H1 (cell line): ENCODE data around the gene HOXA6. TPM values are rescaled to one million over a fixed set of nuclear protein-coding genes. Genes with fewer than 3 reads are reported as not detected.

Source experiments
- CTCF ChIA-PET: fragments of 300-600 bp; sonication (Branson Sonifier 250); formaldehyde crosslinking; loops from one replicate; lab custom pipeline; 2021; ENCODE audit not compliant: partially characterized antibody; lab: Charles Lee
- POLR2A ChIA-PET: fragments of 300-600 bp; sonication (Branson Sonifier 250); formaldehyde crosslinking; loops from one replicate; lab custom pipeline; 2021; ENCODE audit warnings: inconsistent platforms; ENCODE audit not compliant: partially characterized antibody; lab: Charles Lee
- DNase-seq, 2 experiments: peaks; one replicate each; pipeline versions ENCODE4 v3.0.0 to v3.0.0-alpha.2; 2010 to 2022; ENCODE audit warnings: low spot score in 2 of 2, low read depth in 1 of 2, mixed read lengths in 1 of 2
- FAIRE-seq: peaks from 2 replicates; lab custom pipeline; 2011; peaks lifted over from hg19 to GRCh38; lab: Jason Lieb, UNC
- H2AFZ ChIP-seq: 2 replicates; pipeline ENCODE4 v1.8.1; 2012; ENCODE audit warnings: low read length, inconsistent platforms
- H2AK5ac ChIP-seq: 2 replicates; pipeline ENCODE4 v1.6.1; 2013; ENCODE audit warnings: low read depth, low read length
- H2BK120ac ChIP-seq: replicated peaks from 2 replicates; pipeline ENCODE3; 2013; ENCODE audit warnings: low read depth, low read length, inconsistent platforms
- H2BK12ac ChIP-seq: 2 replicates; pipeline ENCODE4 v1.6.1; 2013; ENCODE audit warnings: low read depth, low read length
- H2BK15ac ChIP-seq: 2 replicates; pipeline ENCODE4 v1.6.1; 2013; ENCODE audit warnings: low read length
- H2BK20ac ChIP-seq: 2 replicates; pipeline ENCODE4 v1.6.1; 2013; ENCODE audit warnings: low read length
- H2BK5ac ChIP-seq: 2 replicates; pipeline ENCODE4 v1.6.1; 2013; ENCODE audit warnings: low read depth, low read length
- H3K14ac ChIP-seq: 2 replicates; pipeline ENCODE4 v1.6.1; 2013; ENCODE audit warnings: inconsistent platforms; ENCODE audit not compliant: insufficient read length
- H3K18ac ChIP-seq: 2 replicates; pipeline ENCODE4 v1.6.1; 2013; ENCODE audit warnings: low read length; ENCODE audit errors: extremely low read depth
- H3K23ac ChIP-seq: 2 replicates; pipeline ENCODE4 v1.6.1; 2013; ENCODE audit warnings: inconsistent platforms; ENCODE audit not compliant: insufficient read length
- H3K23me2 ChIP-seq: 2 replicates; pipeline ENCODE4 v1.6.1; 2013; ENCODE audit warnings: low read depth, low read length
- H3K27ac ChIP-seq: 2 replicates; pipeline ENCODE4 v1.6.1; 2011; ENCODE audit warnings: low read depth, low read length, inconsistent platforms
- H3K27me3 ChIP-seq, 4 experiments: replicated peaks in 1 of 4; 1 replicate in 1 of 4; 2 replicates in 3 of 4; pipeline versions ENCODE4 v1.6.1 to v1.8.1; 2011 to 2013; ENCODE audit warnings: low read length in 3 of 4, mild to moderate bottlenecking in 3 of 4, inconsistent platforms in 2 of 4, mixed read lengths in 2 of 4, moderate library complexity in 1 of 4; ENCODE audit not compliant: control insufficient read depth in 3 of 4, insufficient read depth in 3 of 4; ENCODE audit errors: extremely low read depth in 1 of 4
- H3K36me3 ChIP-seq, 4 experiments: 2 replicates each; pipeline versions ENCODE4 v1.6.1 to v1.8.1; 2011 to 2013; ENCODE audit warnings: mild to moderate bottlenecking in 4 of 4, low read length in 3 of 4, moderate library complexity in 2 of 4, control low read depth in 1 of 4, inconsistent platforms in 1 of 4; ENCODE audit not compliant: insufficient read depth in 4 of 4, control insufficient read depth in 2 of 4
- H3K4ac ChIP-seq: replicated peaks from 2 replicates; pipeline ENCODE3; 2013; ENCODE audit warnings: low read length, low read depth, mixed read lengths, inconsistent platforms; ENCODE audit not compliant: insufficient read length
- H3K4me1 ChIP-seq, 4 experiments: replicated peaks in 1 of 4; 1 replicate in 1 of 4; 2 replicates in 3 of 4; pipeline versions ENCODE4 v1.6.1 to v1.8.1; 2011 to 2013; ENCODE audit warnings: low read length in 3 of 4, inconsistent platforms in 2 of 4, mixed read lengths in 1 of 4; ENCODE audit not compliant: insufficient read depth in 4 of 4, control insufficient read depth in 3 of 4
- H3K4me2 ChIP-seq, 2 experiments: 2 replicates each; pipeline versions ENCODE4 v1.6.1 to v1.8.1; 2011 to 2013; ENCODE audit warnings: low read depth in 2 of 2, low read length in 2 of 2, control low read depth in 1 of 2, inconsistent platforms in 1 of 2, mild to moderate bottlenecking in 1 of 2; ENCODE audit not compliant: insufficient read depth in 1 of 2
- H3K4me3 ChIP-seq, 4 experiments: fragments of 200-600, 300-600 bp in 1 of 4; sonication (generic), shearing (Covaris generic), sonication (Bioruptor Twin) in 1 of 4; 2 replicates each; pipeline versions ENCODE4 v1.5.1 to v1.8.1; 2011 to 2016; ENCODE audit warnings: low read length in 4 of 4, low read depth in 3 of 4, control low read depth in 2 of 4, inconsistent platforms in 2 of 4, mild to moderate bottlenecking in 2 of 4, mixed read lengths in 1 of 4, moderate library complexity in 1 of 4; ENCODE audit not compliant: insufficient read depth in 2 of 4; ENCODE audit errors: extremely low read depth in 1 of 4
- H3K56ac ChIP-seq: replicated peaks from 2 replicates; pipeline ENCODE3; 2013; ENCODE audit warnings: low read depth, mild to moderate bottlenecking, mixed read lengths, low read length, inconsistent platforms; ENCODE audit not compliant: insufficient read length
- H3K79me1 ChIP-seq: 2 replicates; pipeline ENCODE4 v1.6.1; 2013; ENCODE audit warnings: low read depth, low read length, control low read depth
- H3K79me2 ChIP-seq, 2 experiments: 2 replicates each; pipeline versions ENCODE4 v1.6.1 to v1.8.1; 2012 to 2013; ENCODE audit warnings: low read length in 2 of 2, mild to moderate bottlenecking in 2 of 2, inconsistent platforms in 1 of 2; ENCODE audit not compliant: insufficient read depth in 2 of 2, control insufficient read depth in 1 of 2
- H3K9ac ChIP-seq, 4 experiments: replicated peaks in 1 of 4; 1 replicate in 1 of 4; 2 replicates in 3 of 4; pipeline versions ENCODE4 v1.6.1 to v1.8.1; 2011 to 2013; ENCODE audit warnings: low read depth in 3 of 4, low read length in 3 of 4, control low read depth in 2 of 4, mild to moderate bottlenecking in 2 of 4, moderate library complexity in 2 of 4, inconsistent platforms in 1 of 4; ENCODE audit errors: extremely low read depth in 1 of 4
- H3K9me3 ChIP-seq, 2 experiments: 2 replicates each; pipeline versions ENCODE4 v1.6.1 to v1.8.1; 2012 to 2013; ENCODE audit warnings: mild to moderate bottlenecking in 2 of 2, moderate library complexity in 2 of 2, control low read depth in 1 of 2, inconsistent platforms in 1 of 2, low read depth in 1 of 2, low read length in 1 of 2, mixed read lengths in 1 of 2; ENCODE audit not compliant: insufficient read depth in 2 of 2
- H4K20me1 ChIP-seq, 2 experiments: replicated peaks in 1 of 2; 2 replicates each; pipeline versions ENCODE3 to v1.8.1; 2011 to 2013; ENCODE audit warnings: inconsistent platforms in 2 of 2, low read length in 2 of 2, mild to moderate bottlenecking in 1 of 2; ENCODE audit not compliant: insufficient read depth in 2 of 2, control insufficient read depth in 1 of 2
- H4K5ac ChIP-seq: 2 replicates; pipeline ENCODE4 v1.6.1; 2013; ENCODE audit warnings: low read length, low read depth, mixed read lengths, inconsistent platforms; ENCODE audit not compliant: insufficient read length
- H4K8ac ChIP-seq: 2 replicates; pipeline ENCODE4 v1.8.0; 2013; ENCODE audit warnings: mild to moderate bottlenecking, moderate library complexity, low read length, inconsistent platforms; ENCODE audit not compliant: insufficient read depth; ENCODE audit errors: extremely low read depth
- H4K91ac ChIP-seq: replicated peaks from 2 replicates; pipeline ENCODE3; 2013; ENCODE audit warnings: low read length, mixed read lengths, inconsistent platforms; ENCODE audit not compliant: insufficient read length
- BACH1 ChIP-seq: IDR thresholded peaks from 2 replicates; pipeline ENCODE4 v1.6.1; 2012; ENCODE audit warnings: low read length, improper control_type of control experiment
- CBX5 ChIP-seq: fragments of 300-800, 300-1000 bp; sonication (generic); IDR thresholded peaks from 2 replicates; pipeline ENCODE4 v1.7.1; 2016; ENCODE audit warnings: antibody characterized with exemption, low read length, low read depth
- CBX8 ChIP-seq: fragments of 300-800, 300-1000 bp; sonication (generic); IDR thresholded peaks from 2 replicates; pipeline ENCODE4 v1.7.1; 2016; ENCODE audit warnings: low read depth, low read length, borderline replicate concordance
- RFX5 ChIP-seq: IDR thresholded peaks from 2 replicates; pipeline ENCODE4 v1.6.1; 2011; ENCODE audit warnings: low read depth, low read length, improper control_type of control experiment, borderline replicate concordance
- RNF2 ChIP-seq: fragments of 200-900, 300-1000 bp; sonication (generic); IDR thresholded peaks from 2 replicates; pipeline ENCODE4 v1.7.1; 2016; ENCODE audit warnings: borderline replicate concordance, low read depth, mild to moderate bottlenecking, antibody characterized with exemption, low read length; ENCODE audit not compliant: poor library complexity, severe bottlenecking; ENCODE audit errors: missing control alignments
- SAP30 ChIP-seq: fragments of 300-600 bp; sonication (generic); IDR thresholded peaks from 2 replicates; pipeline ENCODE4 v1.7.1; 2012; ENCODE audit warnings: low read length, moderate library complexity, mild to moderate bottlenecking, inconsistent platforms; ENCODE audit not compliant: insufficient read depth, insufficient replicate concordance
- SUZ12 ChIP-seq: fragments of 200-600 bp; sonication (generic); IDR thresholded peaks from 2 replicates; pipeline ENCODE4 v1.6.1; 2012; ENCODE audit warnings: mild to moderate bottlenecking, inconsistent platforms, low read length, moderate library complexity, mixed read lengths
- WGBS, 2 experiments: shearing (Covaris generic) in 1 of 2; methylation state at CpG; one replicate each; pipeline versions ENCODE4 v1.1.6 to v1.1.7; 2013 to 2015; ENCODE audit warnings: low lambda C conversion rate in 2 of 2, mixed read lengths in 2 of 2, inconsistent platforms in 1 of 2, low coverage in 1 of 2, missing lambda C conversion rate in 1 of 2; ENCODE audit not compliant: insufficient replicate concordance in 2 of 2, insufficient coverage in 1 of 2, insufficient read length in 1 of 2; ENCODE audit errors: extremely low coverage in 1 of 2, missing lambda C conversion rate in 1 of 2; 5-methylcytosine and 5-hydroxymethylcytosine counted together
- polyA plus RNA-seq, 7 experiments: library from polyadenylated mRNA; depleted of rRNA in 3 of 7; stranded (reverse) in 5 of 7; unstranded in 2 of 7; fragments of >200 nt in 5 of 7; fragments of 200-250 nt in 2 of 7; gene quantifications; 1 replicate in 5 of 7; 2 replicates in 1 of 7; 4 replicates in 1 of 7; pipeline versions ENCODE4 v1.2.1 to v1.2.3, GENCODE V29; 2011 to 2013; ENCODE audit warnings: missing spikeins in 2 of 7, mixed read lengths in 2 of 7
- total RNA-seq: library from RNA; stranded (reverse); fragmentation: NEBNext Ultra II Directional; extraction: Animal tissue kit (Norgen Biotek cat#: 25700); gene quantifications from 2 replicates; pipeline ENCODE4 v1.2.1, GENCODE V29; 2021

HOXA6 gene
- total and polyA plus RNA-seq, 2 of the 8 experiments (the other 6 are each of a cell fraction or from before 2014, with no cell fraction given): not detected

- no peak overlapping the region for H3K56ac ChIP-seq
- H3K14ac ChIP-seq: no peak overlapping the region
- no peaks in the 10 kb centered on the region for H3K23me2 ChIP-seq
- H2AFZ ChIP-seq: no peak overlapping the region
- H4K91ac ChIP-seq: no peak overlapping the region
- no peak overlapping the region for H3K23ac ChIP-seq
- TF ChIP-seq SAP30: no peak
- TF ChIP-seq RNF2: peak; percentile 95
- no peak for TF ChIP-seq RFX5
- peak; percentile 85; the same call in 1 of the 2 replicates for TF ChIP-seq CBX8
- peak; percentile 30; the same call in 1 of the 2 replicates for TF ChIP-seq SUZ12
- TF ChIP-seq BACH1: no peak
- TF ChIP-seq CBX5: no peak
- H2AK5ac ChIP-seq: no peak overlapping the region
- no peak overlapping the region for H3K27ac ChIP-seq
- no peak overlapping the region for H3K4ac ChIP-seq
- 13% methylated on average over 6 of the region's 6 CpGs; no CpG with 5 or more reads in 1 of the 2 experiments for WGBS, 2 experiments
- no peaks in the 10 kb centered on the region for H3K79me2 ChIP-seq
- H3K4me1 ChIP-seq: peaks cover 0 to 22% (median 8%) of the 10 kb centered on the region in 4 experiments; a peak in 5 of 7 replicates
- H2BK20ac ChIP-seq: no peak overlapping the region
- H4K20me1 ChIP-seq: peaks cover 26 to 32% of the 10 kb centered on the region in 2 experiments
- no peaks in the 10 kb centered on the region for H3K9me3 ChIP-seq
- H2BK15ac ChIP-seq: peak overlapping the region; percentile 72; the same call in 1 of the 2 replicates
- H3K36me3 ChIP-seq: peaks cover 0 to 3% (median 0%) of the 10 kb centered on the region in 4 experiments; a peak in 2 of 8 replicates
- H2BK5ac ChIP-seq: no peak overlapping the region
- ChIA-PET POLR2A (interaction anchor here (0.7 kb wide), 1 partner anchor 14 kb away, joined by 3 read pairs; no protein-coding TSS in a partner anchor), CTCF (interaction anchor here (0.8 to 4.1 kb wide), 14 partner anchors 8 to 959 kb away, joined by 3 to 14 read pairs (median 4); partner anchors contain the start of genes HOXA5, HOXA7 and NFE2L3)
- no peak overlapping the region for H4K5ac ChIP-seq
- H3K79me1 ChIP-seq: no peaks in the 10 kb centered on the region
- H2BK12ac ChIP-seq: no peak overlapping the region
- H3K4me3 ChIP-seq: peak overlapping the region in 1 of 4 experiments; percentile 46; a peak in 2 of 8 replicates
- no peak overlapping the region for H2BK120ac ChIP-seq
- H3K4me2 ChIP-seq: peak overlapping the region in 1 of 2 experiments; percentile 51; a peak in 2 of 4 replicates
- peaks cover 93 to 98% (median 97%) of the 10 kb centered on the region in 4 experiments for H3K27me3 ChIP-seq
- FAIRE-seq (no peak), DNase-seq (no peak)
- H3K9ac ChIP-seq: no peak overlapping the region
- H4K8ac ChIP-seq: no peak overlapping the region
- no peak overlapping the region for H3K18ac ChIP-seq
Observed at GRCh38 chr7:27111042-27111750, 36.4 kb downstream of the HOXA6 start.
